ENCODE measurements around the gene ITGAX.

ITGAX gene

GRCh38 chr16:31348579-31348978 lies 6.4 kb upstream of the ITGAX start:
- no peak for DNase-seq (ENCODE audit: low read depth in 3 of 3, low spot score in 1 of 3)

- no peak for DNase-seq (ENCODE audit: low read depth in 3 of 3, low spot score in 1 of 3)
Observed at GRCh38 chr16:31350275-31351005, 4.5 kb upstream of the ITGAX start.

GRCh38 chr16:31351246-31351941 lies 3.6 kb upstream of the ITGAX start:
- DNase-seq (ENCODE audit: low read depth in 3 of 3, low spot score in 1 of 3), result no peak

- DNase-seq (ENCODE audit: low read depth in 3 of 3, low spot score in 1 of 3), result no peak
Observed at GRCh38 chr16:31351942-31352325, 3.0 kb upstream of the ITGAX start.

- no peak for DNase-seq (ENCODE audit: low read depth in 3 of 3, low spot score in 1 of 3)
Observed at GRCh38 chr16:31352376-31353115, 2.4 kb upstream of the ITGAX start.

- no peak for DNase-seq (ENCODE audit: low read depth in 3 of 3, low spot score in 1 of 3)
Observed at GRCh38 chr16:31355431-31356100, 590 bp downstream of the ITGAX start.

GRCh38 chr16:31356566-31357323 lies 1.8 kb downstream of the ITGAX start:
- DNase-seq (ENCODE audit: low read depth in 3 of 3, low spot score in 1 of 3), result no peak

GRCh38 chr16:31357324-31358109 lies 2.5 kb downstream of the ITGAX start:
- DNase-seq (ENCODE audit: low read depth in 3 of 3, low spot score in 1 of 3), result no peak

GRCh38 chr16:31360251-31360650 lies 5.3 kb downstream of the ITGAX start:
- DNase-seq (ENCODE audit: low read depth in 3 of 3, low spot score in 1 of 3), result no peak

- DNase-seq (ENCODE audit: low read depth in 3 of 3, low spot score in 1 of 3), result no peak
Observed at GRCh38 chr16:31361201-31362110, 6.5 kb downstream of the ITGAX start.

- DNase-seq (ENCODE audit: low read depth in 3 of 3, low spot score in 1 of 3), result no peak
Observed at GRCh38 chr16:31362476-31363405, 7.8 kb downstream of the ITGAX start.

GRCh38 chr16:31363721-31364120 lies 8.7 kb downstream of the ITGAX start:
- no peak for DNase-seq (ENCODE audit: low read depth in 3 of 3, low spot score in 1 of 3)

GRCh38 chr16:31364421-31364820 lies 9.4 kb downstream of the ITGAX start:
- DNase-seq (ENCODE audit: low read depth in 3 of 3, low spot score in 1 of 3), result no peak

- DNase-seq (ENCODE audit: low read depth in 3 of 3, low spot score in 1 of 3), result no peak
Observed at GRCh38 chr16:31365131-31365865, 10.3 kb downstream of the ITGAX start.

GRCh38 chr16:31367853-31368252 lies 12.9 kb downstream of the ITGAX start:
- no peak for DNase-seq (ENCODE audit: low read depth in 3 of 3, low spot score in 1 of 3)

- no peak for DNase-seq (ENCODE audit: low read depth in 3 of 3, low spot score in 1 of 3)
Observed at GRCh38 chr16:31371008-31371407, 16.0 kb downstream of the ITGAX start.
